Skeletal muscle tissue (tissue), 4 donors: Measurements from ENCODE around the gene PNMA6E. TPM values are rescaled to one million over a fixed set of nuclear protein-coding genes. Genes with fewer than 3 reads are reported as not detected.

ENCODE experiments used
- H3K27ac ChIP-seq: one replicate; pipeline ENCODE4 v1.7.0; 2013; ENCODE audit warnings: mild to moderate bottlenecking, low read depth, low read length, inconsistent platforms
- H3K27me3 ChIP-seq, 3 donors: one replicate each; pipeline ENCODE4 v1.7.0; 2013; ENCODE audit warnings: low read length in 3 of 3; ENCODE audit not compliant: control insufficient read depth in 3 of 3, insufficient read depth in 3 of 3
- H3K36me3 ChIP-seq, 3 donors: one replicate each; pipeline ENCODE4 v1.7.0; 2013; ENCODE audit warnings: low read length in 3 of 3; ENCODE audit not compliant: control insufficient read depth in 3 of 3, insufficient read depth in 3 of 3
- H3K4me1 ChIP-seq, 3 donors: one replicate each; pipeline ENCODE4 v1.7.0; 2013; ENCODE audit warnings: low read length in 3 of 3, mild to moderate bottlenecking in 3 of 3; ENCODE audit not compliant: control insufficient read depth in 3 of 3, insufficient read depth in 3 of 3
- H3K4me3 ChIP-seq, 3 donors: one replicate each; pipeline ENCODE4 v1.7.0; 2013; ENCODE audit warnings: low read length in 3 of 3
- H3K9ac ChIP-seq, 3 donors: one replicate each; pipeline ENCODE4 v1.7.0; 2013; ENCODE audit warnings: low read length in 3 of 3, mild to moderate bottlenecking in 3 of 3, moderate library complexity in 2 of 3, low read depth in 1 of 3
- H3K9me3 ChIP-seq, 3 donors: one replicate each; pipeline ENCODE4 v1.7.0; 2013; ENCODE audit warnings: low read length in 3 of 3; ENCODE audit not compliant: control insufficient read depth in 3 of 3
- total RNA-seq: library from RNA; depleted of rRNA; stranded (reverse); fragments of >200 nt; gene quantifications from one replicate; pipeline ENCODE4 v1.2.3, GENCODE V29; 2014
- donor health status: Osteomylitis.

The PNMA6E gene
- total RNA-seq, 1 donor from 2014 or later: not detected

DNA sequence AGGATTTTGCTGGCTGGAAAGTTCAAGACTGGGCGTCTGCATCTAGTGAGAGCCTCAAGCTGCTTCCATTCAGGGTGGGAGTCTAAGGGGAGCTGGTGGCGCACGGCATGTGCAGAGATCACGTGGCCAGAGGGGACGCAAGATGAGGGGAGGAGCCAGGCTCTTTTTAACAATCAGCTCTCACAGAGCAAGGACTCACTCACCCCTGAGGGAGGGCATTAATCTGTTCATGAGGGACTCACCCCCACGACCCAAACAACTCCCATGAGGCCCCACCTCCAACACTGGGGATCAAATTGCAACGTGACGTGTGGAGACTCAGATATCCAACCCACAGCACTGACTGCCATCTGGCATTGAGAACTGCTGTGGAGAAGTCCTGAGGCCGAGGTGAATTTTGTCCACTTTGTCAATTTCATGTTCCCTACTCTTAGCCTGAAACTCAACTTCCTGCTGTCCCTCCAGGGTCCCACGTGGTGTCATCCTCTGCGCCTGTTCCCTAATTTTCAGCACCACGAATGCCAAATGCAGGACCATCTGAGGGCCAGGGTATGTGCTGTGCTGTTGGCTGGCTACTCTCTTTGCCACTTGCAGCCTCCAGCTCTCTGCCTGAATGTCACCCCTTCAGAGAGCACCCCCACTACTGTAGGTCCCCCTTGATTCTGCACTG lies 15.8 kb upstream of the PNMA6E start:
- Histone ChIP-seq H3K9me3 (no peaks in the 10 kb centered on the region), H3K27ac (no peak overlapping the region), H3K27me3 (peaks cover 3 to 24% (median 6%) of the 10 kb centered on the region in 3 donors), H3K4me1 (peaks cover 0 to 8% (median 8%) of the 10 kb centered on the region in 3 donors), H3K9ac (no peak overlapping the region), H3K36me3 (no peaks in the 10 kb centered on the region), H3K4me3 (no peak overlapping the region)

DNA sequence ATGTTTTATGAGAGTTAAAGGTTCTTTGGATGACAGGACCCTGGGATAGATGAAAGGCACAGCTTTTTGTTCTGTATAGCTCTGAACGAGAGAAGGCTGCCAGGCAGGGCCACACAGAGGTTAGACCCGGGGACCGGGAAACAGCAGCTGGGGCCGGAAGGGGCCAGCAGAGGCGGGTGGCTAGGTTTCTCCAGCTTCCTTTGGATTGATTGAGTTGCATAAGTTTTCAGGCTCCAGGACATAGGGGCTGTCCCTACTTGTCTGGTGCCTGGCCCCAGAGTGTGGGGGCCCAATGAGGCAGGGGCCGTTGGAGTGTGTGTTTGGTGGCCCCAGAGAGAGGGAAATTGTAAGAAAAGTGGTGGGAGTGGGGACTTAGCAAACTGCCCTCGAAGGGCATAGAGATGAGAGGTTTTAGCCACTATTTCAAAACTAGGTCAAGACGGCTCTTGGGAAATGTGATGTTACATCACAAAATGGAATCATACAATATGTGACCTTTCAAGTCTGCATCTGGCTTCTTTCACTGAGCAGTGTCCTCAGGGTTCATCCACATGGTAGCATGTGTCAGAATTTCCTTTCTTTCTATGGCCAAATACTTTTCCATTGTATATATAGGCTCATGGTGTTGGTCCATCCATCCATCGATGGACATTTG lies 13.8 kb upstream of the PNMA6E start:
- H3K4me3 ChIP-seq: no peak overlapping the region
- no peaks in the 10 kb centered on the region for H3K36me3 ChIP-seq
- H3K9me3 ChIP-seq: no peaks in the 10 kb centered on the region
- peaks cover 7 to 25% (median 9%) of the 10 kb centered on the region in 3 donors for H3K27me3 ChIP-seq
- no peak overlapping the region for H3K9ac ChIP-seq
- peak overlapping the region; percentile 12 for H3K27ac ChIP-seq
- H3K4me1 ChIP-seq: peaks cover 0 to 10% (median 9%) of the 10 kb centered on the region in 3 donors

DNA sequence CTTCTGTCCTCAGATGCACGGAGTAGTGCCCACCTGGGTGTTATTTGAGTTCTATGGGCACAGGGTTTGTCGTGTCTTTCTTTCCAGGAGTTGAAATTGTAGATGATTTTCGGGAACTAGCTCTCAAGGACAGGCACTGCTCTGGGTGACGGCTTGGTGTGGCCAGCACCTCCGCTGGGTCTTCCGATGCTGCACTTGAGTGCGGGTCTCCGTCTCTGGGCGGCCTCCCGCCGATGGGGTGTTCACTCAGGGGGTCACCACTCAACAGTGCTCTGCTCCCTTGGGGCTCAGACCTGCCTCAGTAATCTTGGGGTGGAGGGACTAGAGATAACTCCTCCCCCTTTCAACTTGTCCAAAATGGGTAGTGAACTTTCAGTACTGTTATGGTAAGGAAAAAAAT lies 12.6 kb upstream of the PNMA6E start:
- Histone ChIP-seq H3K27me3 (peaks cover 7 to 25% (median 9%) of the 10 kb centered on the region in 3 donors), H3K9me3 (no peaks in the 10 kb centered on the region), H3K4me3 (no peak overlapping the region), H3K9ac (no peak overlapping the region), H3K36me3 (no peaks in the 10 kb centered on the region), H3K4me1 (peaks cover 0 to 10% (median 9%) of the 10 kb centered on the region in 3 donors), H3K27ac (no peak overlapping the region)

DNA sequence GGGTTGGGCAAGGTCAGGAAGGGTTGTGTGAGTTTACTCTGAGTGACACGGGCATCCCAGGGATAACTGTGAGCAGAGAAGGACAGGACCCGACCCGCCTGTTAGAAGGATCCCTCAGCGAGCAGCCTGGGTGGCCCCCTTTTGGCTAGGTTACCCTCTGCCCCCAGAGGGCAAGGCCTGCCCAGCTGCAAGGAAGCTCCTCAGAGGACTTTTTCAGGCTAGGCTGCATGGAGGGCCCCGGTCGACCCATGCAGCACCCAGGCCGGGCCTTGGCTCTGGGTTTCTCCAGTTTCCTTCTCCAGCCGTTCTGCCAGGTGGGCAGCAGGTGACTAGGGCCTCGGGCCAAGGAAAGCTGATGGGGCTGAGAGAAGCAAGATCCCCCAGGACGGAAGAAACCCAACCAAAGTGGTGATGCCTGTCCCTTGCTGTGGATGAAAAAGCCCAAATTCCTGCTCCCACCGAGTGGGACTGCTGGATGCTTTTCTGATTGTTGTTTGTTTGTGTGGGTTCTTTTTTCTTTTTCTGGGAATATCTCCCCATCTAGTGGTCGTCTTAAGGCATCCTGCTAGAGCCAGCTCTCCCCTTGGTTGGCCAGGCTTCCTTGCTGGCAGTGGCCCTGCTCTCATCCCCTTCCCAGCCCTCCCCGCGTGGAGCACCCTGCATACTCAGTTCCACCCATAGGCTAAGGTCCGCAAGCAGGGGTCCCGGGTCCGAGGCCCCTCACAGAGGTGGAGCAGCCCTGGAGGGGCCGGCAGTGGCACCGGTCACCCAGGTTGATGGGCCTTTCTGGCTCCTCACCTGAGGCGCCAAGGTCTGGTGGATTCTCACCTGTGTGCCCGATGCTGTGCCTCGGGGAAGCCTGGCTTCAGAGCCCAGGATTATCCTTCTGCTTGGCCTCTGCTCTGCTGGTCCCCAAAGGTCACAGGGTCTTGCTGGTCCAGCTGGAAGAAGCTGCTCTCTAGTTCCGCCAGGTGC lies 11.9 kb upstream of the PNMA6E start:
- no peak overlapping the region for H3K4me3 ChIP-seq
- H3K9ac ChIP-seq: peak overlapping the region in 1 of 3 donors; percentile 16
- H3K9me3 ChIP-seq: no peaks in the 10 kb centered on the region
- no peak overlapping the region for H3K27ac ChIP-seq
- H3K36me3 ChIP-seq: no peaks in the 10 kb centered on the region
- H3K27me3 ChIP-seq: peaks cover 7 to 25% (median 9%) of the 10 kb centered on the region in 3 donors
- H3K4me1 ChIP-seq: peaks cover 0 to 10% (median 9%) of the 10 kb centered on the region in 3 donors

DNA sequence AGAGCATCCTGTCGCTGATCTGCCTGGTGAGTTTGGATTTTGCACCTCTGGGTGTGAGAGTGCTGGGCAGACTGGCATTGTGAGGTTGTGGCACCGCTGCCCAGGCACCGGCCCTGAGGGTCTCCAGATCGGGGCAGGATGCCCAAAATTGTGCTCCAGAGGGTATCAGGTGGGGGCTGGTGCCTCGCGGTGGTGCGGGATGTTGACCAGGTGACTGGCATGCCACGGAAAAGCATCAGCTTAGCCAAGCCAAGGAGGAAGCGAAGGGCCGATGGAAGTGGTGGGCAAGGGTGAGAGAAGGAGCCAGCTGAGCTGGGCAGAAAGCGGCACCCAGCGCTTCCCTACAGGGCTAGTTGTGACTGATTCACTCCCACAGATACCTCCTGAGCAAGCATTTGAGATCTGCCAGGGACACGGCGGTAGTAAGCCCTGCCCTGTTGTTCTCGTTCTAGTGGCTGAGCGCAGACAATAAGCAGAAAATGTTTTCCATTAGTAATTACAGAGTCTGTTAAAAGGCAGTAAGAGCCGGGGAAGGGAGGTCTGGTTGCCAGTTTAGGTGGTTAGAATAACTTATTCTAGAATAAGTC lies 10.9 kb upstream of the PNMA6E start:
- H3K27ac ChIP-seq: no peak overlapping the region

DNA sequence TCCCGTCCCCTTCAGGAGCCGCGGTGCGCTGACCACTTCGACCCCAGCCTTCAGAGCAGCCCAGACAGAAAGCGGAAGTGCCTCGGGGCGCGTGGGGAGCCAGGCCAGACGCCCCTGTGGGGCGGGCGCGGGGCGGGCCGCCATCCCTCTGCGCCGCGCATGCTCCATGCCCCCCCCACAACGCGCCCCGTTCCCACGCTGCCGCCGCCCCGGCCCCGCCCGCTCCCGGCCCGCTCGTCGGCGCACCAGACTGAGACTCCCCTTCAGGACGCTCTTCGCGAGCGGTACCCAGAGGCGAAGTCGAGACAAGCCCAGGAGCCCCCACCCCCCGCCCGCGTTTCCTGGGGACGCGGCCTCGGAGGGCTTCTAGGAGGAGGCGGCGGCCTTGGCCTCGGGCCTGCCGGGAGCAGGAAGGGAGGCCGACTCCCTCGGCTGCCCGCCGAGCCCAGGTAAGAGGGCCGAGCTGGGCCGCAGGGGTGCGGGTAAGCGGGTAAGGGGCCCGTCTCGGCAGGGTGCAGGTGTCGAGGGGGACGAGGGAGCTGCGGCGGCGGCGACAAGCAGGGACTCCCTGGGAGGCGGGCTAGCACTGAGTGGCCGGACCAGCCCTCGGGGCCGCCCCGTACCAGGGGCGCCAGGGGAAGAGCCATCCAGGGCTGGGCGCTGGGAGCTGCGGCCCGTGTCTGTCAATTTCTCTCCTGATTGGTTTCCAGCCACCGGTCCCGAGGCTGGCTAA lies 10.3 kb upstream of the PNMA6E start, which contains the start of gene ZFP92:
TSS of gene ZFP92 (plus strand) at position 218 of the 733 bp plus-strand sequence. CDS start 6,851 bp downstream, outside the sequence.
- peak within 1 kb of the TSS in 1 of 3 donors; percentile 57 for H3K9ac ChIP-seq

More for the DNA sequence above, 10.9 kb upstream of the PNMA6E start:
- H3K4me1 ChIP-seq: peaks cover 0 to 6% (median 6%) of the 10 kb centered on the region in 3 donors
- no peaks in the 10 kb centered on the region for H3K9me3 ChIP-seq
- H3K4me3 ChIP-seq: peak overlapping the region in 2 of 3 donors; percentile 38 to 45
- H3K36me3 ChIP-seq: no peaks in the 10 kb centered on the region
- H3K9ac ChIP-seq: peak overlapping the region in 1 of 3 donors; percentile 57
- H3K27me3 ChIP-seq: peaks cover 7 to 23% (median 7%) of the 10 kb centered on the region in 3 donors

DNA sequence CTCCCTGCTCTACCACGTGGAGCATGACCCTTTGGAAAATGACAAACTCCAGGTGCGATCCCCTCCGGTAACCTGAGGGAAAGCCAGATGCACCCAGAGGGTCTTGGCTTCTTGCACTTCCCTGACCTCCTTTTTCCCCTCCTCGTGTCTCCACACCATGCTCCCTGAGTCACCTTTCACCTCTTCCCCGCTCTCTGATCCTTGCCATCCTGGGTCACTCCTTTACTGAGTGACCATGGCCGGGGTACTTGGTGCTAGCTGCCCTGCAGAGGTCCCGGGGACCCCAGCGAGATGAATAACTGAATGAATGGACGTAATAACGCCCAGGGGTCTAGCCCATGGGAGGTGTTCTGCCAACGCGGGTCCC lies 9.7 kb upstream of the PNMA6E start:
- Histone ChIP-seq H3K27me3 (peaks cover 7 to 17% (median 7%) of the 10 kb centered on the region in 3 donors), H3K4me3 (peak overlapping the region in 1 of 3 donors; percentile 14), H3K4me1 (peaks cover 0 to 5% (median 4%) of the 10 kb centered on the region in 3 donors), H3K9ac (no peak overlapping the region), H3K27ac (no peak overlapping the region), H3K36me3 (no peaks in the 10 kb centered on the region), H3K9me3 (no peaks in the 10 kb centered on the region)

More for the DNA sequence above, 10.3 kb upstream of the PNMA6E start, which contains the start of gene ZFP92:
- Histone ChIP-seq H3K4me1 (peaks cover 0 to 5% (median 4%) of the 10 kb centered on the region in 3 donors), H3K36me3 (no peaks in the 10 kb centered on the region), H3K27me3 (peaks cover 7 to 20% (median 7%) of the 10 kb centered on the region in 3 donors), H3K9me3 (no peaks in the 10 kb centered on the region), H3K4me3 (peak within 1 kb of the TSS in 2 of 3 donors; percentile 38 to 45), H3K27ac (no peak within 1 kb of the TSS)

DNA sequence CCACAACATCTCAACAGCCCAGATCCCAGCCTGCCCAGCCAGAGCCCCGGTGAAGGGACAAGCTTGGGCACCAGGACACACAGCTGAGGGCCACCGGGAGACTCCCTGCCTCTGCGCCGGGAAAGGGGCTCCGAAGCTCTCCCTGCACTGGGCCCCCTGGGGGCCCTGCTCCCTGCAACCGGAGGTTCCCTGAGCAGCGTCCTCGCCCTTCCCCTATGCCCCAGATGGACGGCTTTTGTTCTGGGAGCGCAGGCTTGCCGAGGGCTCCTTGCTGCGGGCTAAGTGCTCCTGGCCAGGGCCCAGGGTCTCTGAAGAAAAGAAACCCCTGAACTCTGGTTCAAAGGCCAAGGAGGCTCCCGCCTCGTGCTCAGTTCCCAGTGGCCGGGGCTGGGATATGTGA lies 9.2 kb upstream of the PNMA6E start:
- Histone ChIP-seq H3K4me1 (peaks cover 0 to 5% (median 4%) of the 10 kb centered on the region in 3 donors), H3K9me3 (no peaks in the 10 kb centered on the region), H3K27ac (no peak overlapping the region), H3K36me3 (no peaks in the 10 kb centered on the region), H3K9ac (no peak overlapping the region), H3K27me3 (peaks cover 7 to 16% (median 7%) of the 10 kb centered on the region in 3 donors), H3K4me3 (no peak overlapping the region)
